IMR-90 (cell line): ENCODE data around the gene IGFBPL1.
"Not testable (repeated sequence)": the region's sequence is repeated elsewhere in the genome, so short reads cannot be mapped to it uniquely, and the experiment has no call there.

Source experiments
- BHLHE40 ChIP-seq: fragments of 150-350 bp; IDR thresholded peaks from 2 replicates; pipeline ENCODE4 v1.6.1; 2016; ENCODE audit warnings: mild to moderate bottlenecking, low read depth, low read length
- CEBPB ChIP-seq: IDR thresholded peaks from 2 replicates; pipeline ENCODE4 v1.6.1; 2012; ENCODE audit warnings: low read depth, low read length, improper control_type of control experiment
- CHD1 ChIP-seq: IDR thresholded peaks from 2 replicates; pipeline ENCODE4 v1.6.1; 2012; ENCODE audit warnings: low read depth, low read length, improper control_type of control experiment
- CTCF ChIP-seq: conservative IDR thresholded peaks from 2 replicates; pipeline ENCODE4 v1.5.1; 2012; ENCODE audit warnings: mild to moderate bottlenecking, low read depth, low read length, improper control_type of control experiment
- FOS ChIP-seq: fragments of 150-350 bp; IDR thresholded peaks from 2 replicates; pipeline ENCODE4 v1.6.1; 2016; ENCODE audit warnings: low read depth, low read length
- POLR2A ChIP-seq: IDR thresholded peaks from 2 replicates; pipeline ENCODE4 v1.6.1; 2012; ENCODE audit warnings: mild to moderate bottlenecking, low read depth, low read length
- RAD21 ChIP-seq: IDR thresholded peaks from 2 replicates; pipeline ENCODE4 v1.6.1; 2012; ENCODE audit warnings: low read length, improper control_type of control experiment
- RCOR1 ChIP-seq: IDR thresholded peaks from 2 replicates; pipeline ENCODE4 v1.6.1; 2012; ENCODE audit warnings: mild to moderate bottlenecking, low read length, improper control_type of control experiment; ENCODE audit not compliant: insufficient replicate concordance
- USF2 ChIP-seq: fragments of 150-350 bp; IDR thresholded peaks from 2 replicates; pipeline ENCODE4 v1.6.1; 2017; ENCODE audit warnings: mild to moderate bottlenecking, antibody characterized with exemption, low read length, low read depth

GRCh38 chr9:38377336-38378083, 46.7 kb downstream of the IGFBPL1 start:
- not testable (repeated sequence) for TF ChIP-seq CTCF, RAD21, POLR2A, USF2, CEBPB, RCOR1, CHD1, BHLHE40, FOS
